A673 (cell line): ENCODE results near the gene USP16. TPM values are rescaled to one million over a fixed set of nuclear protein-coding genes. Genes with fewer than 3 reads are reported as not detected.

Experiments used
- BruUV-seq: library from RNA; stranded (reverse); fragments of 400-500 nt; replicated peaks from 2 replicates; lab custom pipeline; 2021; lab: Mats Ljungman, UMichigan
- CTCF ChIA-PET: fragments of 300-600 bp; sonication (Branson Sonifier 250); formaldehyde crosslinking; loops from one replicate; lab custom pipeline; 2022; ENCODE audit warnings: antibody characterized with exemption; lab: Charles Lee
- POLR2A ChIA-PET: fragments of 300-600 bp; sonication (Branson Sonifier 250); formaldehyde crosslinking; loops from one replicate; lab custom pipeline; 2022; ENCODE audit warnings: antibody characterized with exemption; ENCODE audit not compliant: low non-redundant PET; lab: Charles Lee
- DNase-seq: peaks from one replicate; pipeline ENCODE4 v3.0.0-alpha.2; 2015; ENCODE audit warnings: low spot score
- H3K27ac ChIP-seq: fragments of 200-600 bp; sonication (generic); 2 replicates; pipeline ENCODE4 v1.5.1; 2016; ENCODE audit warnings: mixed run types, low read depth, mild to moderate bottlenecking, mixed read lengths, antibody characterized with exemption, low read length; ENCODE audit not compliant: poor library complexity, severe bottlenecking
- H3K27me3 ChIP-seq: fragments of 200-600 bp; sonication (generic); replicated peaks from 2 replicates; pipeline ENCODE4 v1.6.1; 2017; ENCODE audit warnings: mixed run types, low read depth, mild to moderate bottlenecking, mixed read lengths, antibody characterized with exemption, low read length; ENCODE audit not compliant: insufficient read depth, poor library complexity
- H3K36me3 ChIP-seq: fragments of 200-600 bp; sonication (generic); 2 replicates; pipeline ENCODE4 v1.6.1; 2016; ENCODE audit warnings: mixed run types, mild to moderate bottlenecking, mixed read lengths, antibody characterized with exemption, low read length; ENCODE audit not compliant: insufficient read depth, poor library complexity, severe bottlenecking
- H3K4me1 ChIP-seq: fragments of 200-600 bp; sonication (generic); 2 replicates; pipeline ENCODE4 v1.6.1; 2017; ENCODE audit warnings: mixed run types, mild to moderate bottlenecking, mixed read lengths, antibody characterized with exemption, low read length; ENCODE audit not compliant: insufficient read depth, poor library complexity, severe bottlenecking
- H3K4me3 ChIP-seq: fragments of 200-600 bp; sonication (generic); 2 replicates; pipeline ENCODE4 v1.5.1; 2016; ENCODE audit warnings: low read depth, mixed run types, mild to moderate bottlenecking, mixed read lengths, low read length; ENCODE audit not compliant: poor library complexity, severe bottlenecking
- H3K9me3 ChIP-seq: fragments of 200-600 bp; sonication (generic); 2 replicates; pipeline ENCODE4 v1.6.1; 2016; ENCODE audit warnings: mixed run types, low read depth, mild to moderate bottlenecking, mixed read lengths, antibody characterized with exemption, low read length; ENCODE audit not compliant: poor library complexity, severe bottlenecking
- EZH2 ChIP-seq: fragments of 200-600 bp; sonication (generic); IDR thresholded peaks from 2 replicates; pipeline ENCODE4 v1.6.1; 2017; ENCODE audit warnings: borderline replicate concordance, low read depth, mild to moderate bottlenecking, mixed read lengths, antibody characterized with exemption, low read length; ENCODE audit not compliant: poor library complexity, severe bottlenecking
- intact Hi-C: fragments of 100-400 bp; cut with micrococcal nuclease; formaldehyde crosslinking; loops from one replicate; pipeline ENCODE4 v1.10.0; 2022; ENCODE audit not compliant: unreplicated experiment
- total RNA-seq: library from RNA; stranded (reverse); gene quantifications from 2 replicates; pipeline ENCODE4 v1.2.3, GENCODE V29; 2021
- TF ChIP-seq, protein P1 (sequence below): fragments of 300-800, 200-600 bp; sonication (generic); conservative IDR thresholded peaks from 2 replicates; pipeline ENCODE4 v1.5.1; 2017; ENCODE audit warnings: low read depth, mild to moderate bottlenecking, antibody characterized with exemption, low read length, moderate library complexity, mixed read lengths

Gene USP16
- total RNA-seq, 1 experiment from 2014 or later = 40.6 TPM

DNA sequence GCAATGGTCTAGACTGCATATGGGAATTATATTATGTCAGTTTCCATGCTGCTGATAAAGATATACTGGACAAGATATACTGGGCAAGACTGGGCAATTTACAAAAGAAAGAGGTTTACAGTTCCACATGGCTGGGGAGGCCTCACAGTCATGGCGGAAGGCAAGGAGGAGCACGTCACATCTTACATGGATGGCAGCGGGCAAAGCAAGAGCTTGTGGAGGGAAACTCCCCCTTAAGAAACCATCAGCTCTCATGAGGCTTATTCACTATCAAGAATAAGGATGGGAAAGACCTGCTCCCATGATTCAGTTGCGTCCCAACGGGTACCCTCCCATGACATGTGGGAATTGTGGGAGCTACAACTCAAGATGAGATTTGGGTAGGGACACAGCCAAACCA is 27.8 kb downstream of the USP16 start:
- TF ChIP-seq, protein P1, sequence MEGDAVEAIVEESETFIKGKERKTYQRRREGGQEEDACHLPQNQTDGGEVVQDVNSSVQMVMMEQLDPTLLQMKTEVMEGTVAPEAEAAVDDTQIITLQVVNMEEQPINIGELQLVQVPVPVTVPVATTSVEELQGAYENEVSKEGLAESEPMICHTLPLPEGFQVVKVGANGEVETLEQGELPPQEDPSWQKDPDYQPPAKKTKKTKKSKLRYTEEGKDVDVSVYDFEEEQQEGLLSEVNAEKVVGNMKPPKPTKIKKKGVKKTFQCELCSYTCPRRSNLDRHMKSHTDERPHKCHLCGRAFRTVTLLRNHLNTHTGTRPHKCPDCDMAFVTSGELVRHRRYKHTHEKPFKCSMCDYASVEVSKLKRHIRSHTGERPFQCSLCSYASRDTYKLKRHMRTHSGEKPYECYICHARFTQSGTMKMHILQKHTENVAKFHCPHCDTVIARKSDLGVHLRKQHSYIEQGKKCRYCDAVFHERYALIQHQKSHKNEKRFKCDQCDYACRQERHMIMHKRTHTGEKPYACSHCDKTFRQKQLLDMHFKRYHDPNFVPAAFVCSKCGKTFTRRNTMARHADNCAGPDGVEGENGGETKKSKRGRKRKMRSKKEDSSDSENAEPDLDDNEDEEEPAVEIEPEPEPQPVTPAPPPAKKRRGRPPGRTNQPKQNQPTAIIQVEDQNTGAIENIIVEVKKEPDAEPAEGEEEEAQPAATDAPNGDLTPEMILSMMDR = no peak
- TF ChIP-seq EZH2 = no peak
- H3K4me1 ChIP-seq = no peaks in the 10 kb centered on the region
- H3K27ac ChIP-seq = no peak overlapping the region
- POLR2A ChIA-PET = no interaction called here
- H3K4me3 ChIP-seq = no peak overlapping the region
- CTCF ChIA-PET = no interaction called here
- no peaks in the 10 kb centered on the region for H3K9me3 ChIP-seq
- peaks cover 69% of the 10 kb centered on the region for H3K36me3 ChIP-seq
- DNase-seq = no peak
- H3K27me3 ChIP-seq = no peaks in the 10 kb centered on the region
- no TSS peak for BruUV-seq
- intact Hi-C loops = no loop called here

GRCh38 chr21:29053011-29053553 is 28.6 kb downstream of the USP16 start:
- TF ChIP-seq, protein P1 = no peak
- no peak for TF ChIP-seq EZH2
- Histone ChIP-seq H3K4me1 (no peaks in the 10 kb centered on the region), H3K9me3 (no peaks in the 10 kb centered on the region), H3K4me3 (no peak overlapping the region), H3K36me3 (peaks cover 70% of the 10 kb centered on the region), H3K27me3 (no peaks in the 10 kb centered on the region), H3K27ac (peak overlapping the region; percentile 11)
- POLR2A ChIA-PET = no interaction called here
- no TSS peak for BruUV-seq
- CTCF ChIA-PET = no interaction called here
- DNase-seq = no peak
- intact Hi-C loops = no loop called here

DNA sequence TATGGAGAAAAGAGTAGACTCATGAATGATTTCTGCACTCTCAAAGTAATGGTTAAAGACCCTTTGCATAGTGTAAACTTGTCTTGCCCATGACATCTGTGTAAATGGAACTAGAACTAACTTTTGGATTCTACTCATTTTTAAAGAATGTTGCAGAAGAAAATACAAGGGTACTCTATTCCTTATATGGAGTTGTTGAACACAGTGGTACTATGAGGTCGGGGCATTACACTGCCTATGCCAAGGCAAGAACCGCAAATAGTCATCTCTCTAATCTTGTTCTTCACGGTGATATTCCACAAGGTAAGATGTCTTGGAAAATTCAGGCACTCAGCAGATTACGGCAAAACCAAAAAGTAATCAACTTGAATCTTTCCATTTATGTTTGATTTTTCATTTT is 29.2 kb downstream of the USP16 start:
- no peak for TF ChIP-seq EZH2
- TF ChIP-seq, protein P1 = no peak
- intact Hi-C loops = no loop called here
- no peak for DNase-seq
- POLR2A ChIA-PET = no interaction called here
- Histone ChIP-seq H3K4me1 (no peaks in the 10 kb centered on the region), H3K27me3 (no peaks in the 10 kb centered on the region), H3K9me3 (no peaks in the 10 kb centered on the region), H3K4me3 (no peak overlapping the region), H3K36me3 (peaks cover 75% of the 10 kb centered on the region), H3K27ac (peak overlapping the region; percentile 11)
- BruUV-seq = TSS peak; percentile 7
- CTCF ChIA-PET = no interaction called here
